ENCODE results near the gene FMN1.

GRCh38 chr15:33078607-33079006 lies 115.9 kb downstream of the FMN1 start:
- TF ChIP-seq CTCF (IDR thresholded peaks at IDR 0.05): no peak
- TF ChIP-seq POLR2A (IDR thresholded peaks at IDR 0.05): no peak
